Activated naive CD8-positive, alpha-beta T cell treated with anti-CD3 and anti-CD28 coated beads, Interleukin-2, amount 50 U/mL, for 24 hours (primary cell): ENCODE data around the gene MIOX.
"Not testable (repeated sequence)": the region's sequence is repeated elsewhere in the genome, so short reads cannot be mapped to it uniquely, and the experiment has no call there.

ENCODE experiments used
- ATAC-seq: fragments of 150-1000 bp; cut with Tn5 transposase; one replicate; pipeline ENCODE4 v1.10.0; 2021
- DNase-seq: peaks from one replicate; pipeline ENCODE4 v3.0.0; 2021
- H3K27ac Mint-ChIP-seq: one replicate; pipeline ENCODE4 v1.8.0; 2021; ENCODE audit warnings: mild to moderate bottlenecking, mixed read lengths
- H3K27me3 Mint-ChIP-seq: one replicate; pipeline ENCODE4 v1.8.0; 2021; ENCODE audit warnings: mixed read lengths
- H3K36me3 Mint-ChIP-seq: one replicate; pipeline ENCODE4 v1.8.0; 2021; ENCODE audit warnings: low read depth, mixed read lengths
- H3K4me1 Mint-ChIP-seq: one replicate; pipeline ENCODE4 v1.8.0; 2021; ENCODE audit warnings: mixed read lengths
- H3K4me3 Mint-ChIP-seq: one replicate; pipeline ENCODE4 v1.8.0; 2021; ENCODE audit warnings: mild to moderate bottlenecking, moderate library complexity, mixed read lengths
- H3K9me3 Mint-ChIP-seq: one replicate; pipeline ENCODE4 v1.8.0; 2021; ENCODE audit warnings: mixed read lengths

Gene MIOX

GRCh38 chr22:50505276-50505775 lies 18.7 kb downstream of the MIOX start:
- no peak for DNase-seq
- no peaks in the 10 kb centered on the region for H3K27me3 Mint-ChIP-seq
- ATAC-seq, result no peak
- no peaks in the 10 kb centered on the region for H3K9me3 Mint-ChIP-seq
- H3K36me3 Mint-ChIP-seq, result peaks cover 6% of the 10 kb centered on the region
- H3K4me1 Mint-ChIP-seq, result peaks cover 15% of the 10 kb centered on the region
- H3K27ac Mint-ChIP-seq, result no peak overlapping the region
- no peak overlapping the region for H3K4me3 Mint-ChIP-seq

- ATAC-seq (no peak), DNase-seq (no peak)
- Mint-ChIP-seq H3K27ac (no peak overlapping the region), H3K9me3 (no peaks in the 10 kb centered on the region), H3K4me3 (peak overlapping the region; percentile 93), H3K4me1 (peaks cover 16% of the 10 kb centered on the region), H3K27me3 (no peaks in the 10 kb centered on the region), H3K36me3 (peaks cover 6% of the 10 kb centered on the region)
These were observed 19.3 kb downstream of the MIOX start for GRCh38 chr22:50505776-50506610.

- ATAC-seq, result no peak
These were observed 20.2 kb downstream of the MIOX start for GRCh38 chr22:50506611-50507420.

GRCh38 chr22:50507421-50507990 lies 20.8 kb downstream of the MIOX start, which contains the start of gene LMF2:
LMF2 (minus strand) TSS chr22:50507702; CDS start chr22:50507675, 27 bp downstream.
- Mint-ChIP-seq H3K4me1 (peaks cover 23% of the 10 kb centered on the region), H3K27me3 (no peaks in the 10 kb centered on the region), H3K36me3 (peaks cover 10% of the 10 kb centered on the region), H3K9me3 (no peaks in the 10 kb centered on the region), H3K27ac (peak within 1 kb of the TSS; percentile 87), H3K4me3 (peak within 1 kb of the TSS; percentile 93)
- ATAC-seq (peak; percentile 74), DNase-seq (peak; percentile 94)

More at GRCh38 chr22:50506611-50507420, 20.2 kb downstream of the MIOX start:
- Mint-ChIP-seq H3K9me3 (no peaks in the 10 kb centered on the region), H3K4me1 (peaks cover 16% of the 10 kb centered on the region), H3K27ac (peak overlapping the region; percentile 84), H3K4me3 (peak overlapping the region; percentile 93), H3K27me3 (no peaks in the 10 kb centered on the region), H3K36me3 (peaks cover 6% of the 10 kb centered on the region)
- DNase-seq, result peak; percentile 23

- no peaks in the 10 kb centered on the region for H3K27me3 Mint-ChIP-seq
- H3K27ac Mint-ChIP-seq, result peak within 1 kb of the TSS; percentile 87
- H3K9me3 Mint-ChIP-seq, result no peaks in the 10 kb centered on the region
- H3K4me3 Mint-ChIP-seq, result peak within 1 kb of the TSS; percentile 93
- DNase-seq, result peak; percentile 99
- peaks cover 13% of the 10 kb centered on the region for H3K36me3 Mint-ChIP-seq
- peak; percentile 61 for ATAC-seq
- peaks cover 27% of the 10 kb centered on the region for H3K4me1 Mint-ChIP-seq
These were observed 21.6 kb downstream of the MIOX start, which contains the start of gene NCAPH2 for GRCh38 chr22:50507991-50508884. NCAPH2 (plus strand) TSS chr22:50508224; CDS start chr22:50508338, 114 bp downstream.

GRCh38 chr22:50508897-50509296 lies 22.2 kb downstream of the MIOX start:
- H3K4me1 Mint-ChIP-seq, result peaks cover 27% of the 10 kb centered on the region
- ATAC-seq (no peak), DNase-seq (no peak)
- H3K4me3 Mint-ChIP-seq, result peak overlapping the region; percentile 92
- peaks cover 13% of the 10 kb centered on the region for H3K36me3 Mint-ChIP-seq
- no peaks in the 10 kb centered on the region for H3K9me3 Mint-ChIP-seq
- no peaks in the 10 kb centered on the region for H3K27me3 Mint-ChIP-seq
- peak overlapping the region; percentile 87 for H3K27ac Mint-ChIP-seq

GRCh38 chr22:50513175-50513574 lies 26.5 kb downstream of the MIOX start:
- Mint-ChIP-seq H3K27me3 (no peaks in the 10 kb centered on the region), H3K36me3 (peaks cover 26% of the 10 kb centered on the region), H3K27ac (no peak overlapping the region), H3K9me3 (no peaks in the 10 kb centered on the region), H3K4me1 (peaks cover 30% of the 10 kb centered on the region), H3K4me3 (no peak overlapping the region)
- DNase-seq, result no peak
- ATAC-seq, result no peak

- ATAC-seq (no peak), DNase-seq (no peak)
- Mint-ChIP-seq H3K4me1 (peaks cover 16% of the 10 kb centered on the region), H3K27ac (no peak overlapping the region), H3K36me3 (peaks cover 26% of the 10 kb centered on the region), H3K9me3 (no peaks in the 10 kb centered on the region), H3K27me3 (no peaks in the 10 kb centered on the region), H3K4me3 (no peak overlapping the region)
These were observed 29.4 kb downstream of the MIOX start for GRCh38 chr22:50516068-50516467.

GRCh38 chr22:50516891-50517290 lies 30.2 kb downstream of the MIOX start:
- peaks cover 15% of the 10 kb centered on the region for H3K4me1 Mint-ChIP-seq
- no peak overlapping the region for H3K27ac Mint-ChIP-seq

GRCh38 chr22:50517495-50518260 lies 31.0 kb downstream of the MIOX start:
- no peaks in the 10 kb centered on the region for H3K27me3 Mint-ChIP-seq
- DNase-seq (no peak), ATAC-seq (no peak)
- peaks cover 7% of the 10 kb centered on the region for H3K4me1 Mint-ChIP-seq
- H3K36me3 Mint-ChIP-seq, result peaks cover 22% of the 10 kb centered on the region
- no peak overlapping the region for H3K27ac Mint-ChIP-seq
- H3K4me3 Mint-ChIP-seq, result no peak overlapping the region
- no peaks in the 10 kb centered on the region for H3K9me3 Mint-ChIP-seq

More at GRCh38 chr22:50516891-50517290, 30.2 kb downstream of the MIOX start:
- no peak overlapping the region for H3K4me3 Mint-ChIP-seq
- ATAC-seq, result no peak
- no peaks in the 10 kb centered on the region for H3K9me3 Mint-ChIP-seq
- no peak for DNase-seq
- H3K36me3 Mint-ChIP-seq, result peaks cover 27% of the 10 kb centered on the region
- no peaks in the 10 kb centered on the region for H3K27me3 Mint-ChIP-seq

GRCh38 chr22:50518606-50519005 lies 31.9 kb downstream of the MIOX start:
- Mint-ChIP-seq H3K4me1 (peaks cover 9% of the 10 kb centered on the region), H3K27ac (no peak overlapping the region), H3K4me3 (no peak overlapping the region), H3K27me3 (no peaks in the 10 kb centered on the region), H3K9me3 (no peaks in the 10 kb centered on the region), H3K36me3 (peaks cover 23% of the 10 kb centered on the region)
- no peak for DNase-seq
- no peak for ATAC-seq

- Mint-ChIP-seq H3K4me1 (peaks cover 9% of the 10 kb centered on the region), H3K27me3 (no peaks in the 10 kb centered on the region), H3K27ac (no peak overlapping the region), H3K36me3 (peaks cover 23% of the 10 kb centered on the region), H3K9me3 (no peaks in the 10 kb centered on the region), H3K4me3 (no peak overlapping the region)
- DNase-seq (no peak), ATAC-seq (no peak)
These were observed 32.5 kb downstream of the MIOX start for GRCh38 chr22:50519151-50519550.

GRCh38 chr22:50520184-50520583 lies 33.5 kb downstream of the MIOX start:
- not testable (repeated sequence) for H3K27me3 Mint-ChIP-seq, ATAC-seq, H3K27ac Mint-ChIP-seq, DNase-seq, H3K4me3 Mint-ChIP-seq, H3K9me3 Mint-ChIP-seq
- peaks cover 11% of the 10 kb centered on the region for H3K4me1 Mint-ChIP-seq
- H3K36me3 Mint-ChIP-seq, result peaks cover 25% of the 10 kb centered on the region
